ENCODE data around the gene NCF2.
A peak's percentile ranks its signal among the peaks of the same experiment; 100 is the strongest.
"Not testable (repeated sequence)": the region's sequence is repeated elsewhere in the genome, so short reads cannot be mapped to it uniquely, and the experiment has no call there.

The NCF2 gene, protein sequence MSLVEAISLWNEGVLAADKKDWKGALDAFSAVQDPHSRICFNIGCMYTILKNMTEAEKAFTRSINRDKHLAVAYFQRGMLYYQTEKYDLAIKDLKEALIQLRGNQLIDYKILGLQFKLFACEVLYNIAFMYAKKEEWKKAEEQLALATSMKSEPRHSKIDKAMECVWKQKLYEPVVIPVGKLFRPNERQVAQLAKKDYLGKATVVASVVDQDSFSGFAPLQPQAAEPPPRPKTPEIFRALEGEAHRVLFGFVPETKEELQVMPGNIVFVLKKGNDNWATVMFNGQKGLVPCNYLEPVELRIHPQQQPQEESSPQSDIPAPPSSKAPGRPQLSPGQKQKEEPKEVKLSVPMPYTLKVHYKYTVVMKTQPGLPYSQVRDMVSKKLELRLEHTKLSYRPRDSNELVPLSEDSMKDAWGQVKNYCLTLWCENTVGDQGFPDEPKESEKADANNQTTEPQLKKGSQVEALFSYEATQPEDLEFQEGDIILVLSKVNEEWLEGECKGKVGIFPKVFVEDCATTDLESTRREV

DNA sequence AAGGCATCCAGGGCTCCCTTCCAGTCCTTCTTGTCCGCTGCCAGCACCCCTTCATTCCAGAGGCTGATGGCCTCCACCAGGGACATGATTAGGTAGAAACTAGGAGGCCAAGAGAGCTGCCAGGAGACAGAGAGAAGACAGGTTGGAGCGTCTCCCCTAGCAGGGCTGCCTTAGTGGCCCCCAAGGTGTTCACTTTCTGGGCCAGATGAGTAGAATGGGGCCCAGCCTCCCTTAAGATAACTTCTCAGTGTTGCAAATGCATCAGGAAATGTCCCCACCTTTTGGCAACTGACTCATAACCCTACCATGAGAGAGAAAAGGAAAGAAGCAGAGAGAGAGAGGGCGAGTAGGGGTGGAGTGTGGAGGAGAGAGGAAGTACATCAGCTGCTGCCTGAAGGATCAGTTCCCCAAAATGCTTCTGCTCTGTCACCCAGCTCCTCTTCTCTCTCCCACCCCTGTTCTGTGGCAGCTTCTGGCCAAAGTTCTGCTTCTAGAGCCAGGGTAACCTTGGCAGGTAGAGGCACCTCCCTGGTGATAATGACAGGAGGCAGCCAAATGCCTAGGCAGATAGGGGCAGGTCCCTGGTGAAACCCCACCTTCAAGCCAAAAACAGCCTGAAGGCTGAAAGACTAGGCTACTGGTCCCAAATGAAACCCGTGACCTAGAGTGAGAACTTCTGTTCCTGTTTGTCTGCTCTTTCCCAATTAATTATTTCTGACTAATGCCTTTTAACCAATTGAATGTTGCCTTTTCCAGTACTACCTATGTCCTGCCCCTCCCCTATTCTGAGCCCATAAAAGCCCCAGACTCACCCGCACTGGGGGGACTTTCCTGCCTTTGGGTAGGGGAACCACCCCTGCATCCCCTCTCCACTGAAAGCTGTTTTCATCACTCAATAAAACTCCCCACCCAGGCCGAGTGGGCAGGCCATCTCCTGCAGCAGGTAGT is at the start of gene NCF2:
NCF2 (minus strand) TSS at position 216 of the 948 bp plus-strand sequence; CDS start at position 86, 130 bp downstream.
- DNase-seq (ENCODE audit: low read depth): no peak

DNA sequence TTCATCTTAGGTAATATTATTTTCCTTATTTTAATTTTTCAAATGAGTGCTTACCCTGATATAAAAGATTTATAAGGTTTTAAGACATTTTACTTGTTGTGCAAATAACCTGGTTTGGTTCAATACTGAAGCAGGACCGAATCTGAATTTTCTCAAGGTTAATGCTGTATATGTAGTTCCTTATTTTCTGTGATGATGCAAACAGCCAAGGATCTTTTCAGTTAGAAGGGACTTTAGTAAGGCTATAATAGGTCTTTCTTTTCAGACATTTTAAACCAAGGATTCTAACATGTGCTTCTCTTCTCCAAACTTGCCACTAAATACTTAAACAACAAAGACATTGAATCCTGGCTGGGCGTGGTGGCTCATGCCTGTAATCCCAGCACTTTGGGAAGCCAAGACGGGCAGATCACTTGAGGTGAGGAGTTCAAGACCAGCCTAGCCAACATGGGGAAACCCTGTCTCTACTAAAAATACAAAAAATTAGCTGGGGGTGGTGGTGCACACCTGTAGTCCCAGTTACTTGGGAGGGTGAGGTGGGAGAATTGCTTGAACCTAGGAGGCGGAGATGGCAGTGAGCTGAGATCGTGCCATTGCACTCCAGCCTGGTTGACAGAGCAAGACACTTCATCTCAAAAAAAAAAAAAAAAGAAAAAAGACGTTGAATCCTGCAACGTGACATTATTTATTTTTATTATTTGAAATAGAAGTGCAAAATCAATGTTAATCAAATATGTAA is 48.6 kb upstream of the NCF2 start:
- DNase-seq (ENCODE audit: low read depth): no peak

DNA sequence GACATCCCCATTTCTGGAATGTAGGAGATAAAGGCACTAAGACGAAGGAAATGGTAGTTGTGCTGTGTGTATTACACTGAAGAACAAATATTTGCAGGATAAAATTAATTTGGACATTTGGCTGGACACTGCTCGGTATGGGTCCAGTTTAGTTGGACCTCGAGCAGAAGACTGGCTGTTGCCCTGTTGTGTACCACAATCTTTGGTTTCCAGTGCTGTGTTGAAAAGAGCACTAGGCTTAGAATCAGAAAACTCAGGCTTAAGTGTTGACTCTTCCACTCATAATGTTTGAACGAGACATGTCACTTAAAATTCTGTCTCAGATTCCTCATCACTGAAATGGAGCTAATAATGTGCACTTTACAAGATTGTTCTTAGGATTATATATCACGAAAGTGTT is 46.5 kb upstream of the NCF2 start:
- no peak for DNase-seq (ENCODE audit: low read depth)

DNA sequence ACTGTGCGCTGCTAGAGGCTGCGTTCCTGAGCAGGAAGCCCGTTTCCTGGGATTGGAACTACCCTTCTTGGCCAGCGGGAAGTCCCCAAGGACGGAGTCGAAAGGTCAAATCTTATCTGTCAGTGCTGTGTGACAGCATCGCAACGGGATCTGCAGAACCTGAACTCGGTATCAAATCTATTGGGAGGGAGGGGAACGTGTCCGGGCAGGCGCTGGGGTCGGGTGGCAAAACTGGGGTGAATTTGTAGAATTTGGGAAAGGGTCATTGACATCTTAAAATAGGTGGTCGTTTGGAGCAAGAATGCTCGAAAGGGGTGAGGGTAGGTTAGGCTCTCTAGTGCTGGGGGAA is 46.0 kb upstream of the NCF2 start:
- DNase-seq (ENCODE audit: low read depth): no peak

DNA sequence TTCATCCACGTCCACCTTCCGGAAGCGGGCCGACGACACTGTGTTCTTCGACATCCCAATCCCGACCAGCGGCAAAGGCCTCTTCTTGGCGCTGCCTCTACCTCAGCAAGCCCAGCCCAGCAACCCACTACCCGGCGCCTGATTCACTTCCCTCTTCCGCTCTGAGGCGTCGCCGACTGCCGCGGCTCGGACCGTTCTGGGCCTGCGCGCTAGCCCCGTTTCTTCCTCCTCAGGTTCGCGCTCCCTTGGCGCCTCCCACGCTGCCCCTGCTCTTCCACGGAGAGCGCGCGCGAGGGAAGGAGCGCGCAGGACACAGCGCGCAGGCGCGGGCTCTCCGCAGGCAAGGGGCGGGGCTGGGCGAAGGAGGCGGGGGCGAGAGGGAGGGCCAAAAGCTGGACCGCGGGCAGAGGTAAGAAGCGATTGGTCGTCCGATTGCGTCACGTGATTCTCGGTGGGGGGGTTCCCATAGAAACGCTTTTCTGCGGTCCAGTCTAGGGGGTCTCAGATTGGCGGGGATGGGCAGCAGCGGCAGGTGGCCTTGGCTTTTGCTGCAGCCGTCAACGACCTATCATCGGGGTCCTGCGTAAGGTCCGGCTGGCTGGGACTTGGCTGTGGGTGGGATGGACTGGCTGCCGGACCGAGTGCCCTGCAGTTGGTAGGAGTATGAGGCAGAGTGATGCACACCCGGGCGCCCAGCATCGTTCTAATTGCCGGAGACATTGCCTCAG is 45.5 kb upstream of the NCF2 start, which contains the start of gene ARPC5:
ARPC5 (minus strand) TSS at position 178 of the 728 bp plus-strand sequence; CDS start at position 54, 124 bp downstream.
- DNase-seq (ENCODE audit: low read depth): peak; percentile 98

DNA sequence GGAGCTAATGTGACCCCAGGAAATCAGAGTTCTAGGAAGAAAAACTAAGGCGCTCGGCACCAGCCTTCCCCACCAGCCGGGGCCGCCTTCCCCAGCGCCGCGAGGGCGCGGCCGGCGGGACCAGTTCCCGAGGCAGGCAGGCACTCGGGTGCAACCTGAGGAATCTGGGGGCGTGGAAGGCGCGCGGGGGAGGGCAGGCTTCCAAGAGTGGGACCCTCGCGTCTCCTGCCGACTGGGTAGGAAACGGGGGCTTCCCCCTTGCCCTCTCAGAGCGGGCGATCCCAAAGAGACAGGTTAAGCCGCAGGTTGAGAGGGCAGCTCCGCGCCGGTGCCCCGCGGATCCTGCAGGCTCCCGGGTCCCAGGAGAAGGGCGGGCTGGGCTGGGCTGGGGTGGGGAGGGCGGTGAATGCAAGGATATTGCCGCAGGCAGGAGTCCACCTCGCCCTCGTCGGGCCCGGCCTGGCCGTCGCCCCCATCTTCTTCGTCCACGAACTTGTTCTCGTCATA is 44.9 kb upstream of the NCF2 start:
- peak; percentile 12 for DNase-seq (ENCODE audit: low read depth)

DNA sequence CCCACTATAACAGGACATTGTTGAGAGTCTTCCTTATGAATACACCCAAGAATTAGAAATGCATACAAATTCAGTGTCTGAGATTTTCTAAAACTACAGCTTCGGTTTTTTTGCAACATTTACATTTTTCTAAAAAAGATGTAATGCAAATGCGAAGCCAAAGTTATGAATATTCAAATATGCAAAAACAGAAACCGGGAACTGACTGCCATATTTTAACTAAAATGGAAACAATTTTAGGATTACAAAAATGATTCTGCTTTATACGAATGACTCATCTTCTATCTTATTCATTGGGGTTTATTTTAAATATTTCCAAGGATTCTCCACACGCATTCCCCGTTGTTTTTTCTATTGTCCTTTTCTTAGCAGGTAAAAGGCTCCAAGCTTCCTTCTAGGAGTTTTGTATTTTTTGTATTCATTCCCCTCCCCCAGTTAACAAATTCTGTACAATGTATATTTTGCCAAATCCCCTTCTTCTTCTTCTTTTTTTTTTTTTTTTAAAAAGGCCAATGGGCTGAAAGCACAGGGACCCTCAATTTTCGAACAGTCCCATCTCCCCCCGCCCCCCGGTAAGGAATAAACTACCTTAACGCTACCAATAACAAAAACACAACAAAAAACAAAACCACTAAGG is 44.3 kb upstream of the NCF2 start:
- no peak for DNase-seq (ENCODE audit: low read depth)

DNA sequence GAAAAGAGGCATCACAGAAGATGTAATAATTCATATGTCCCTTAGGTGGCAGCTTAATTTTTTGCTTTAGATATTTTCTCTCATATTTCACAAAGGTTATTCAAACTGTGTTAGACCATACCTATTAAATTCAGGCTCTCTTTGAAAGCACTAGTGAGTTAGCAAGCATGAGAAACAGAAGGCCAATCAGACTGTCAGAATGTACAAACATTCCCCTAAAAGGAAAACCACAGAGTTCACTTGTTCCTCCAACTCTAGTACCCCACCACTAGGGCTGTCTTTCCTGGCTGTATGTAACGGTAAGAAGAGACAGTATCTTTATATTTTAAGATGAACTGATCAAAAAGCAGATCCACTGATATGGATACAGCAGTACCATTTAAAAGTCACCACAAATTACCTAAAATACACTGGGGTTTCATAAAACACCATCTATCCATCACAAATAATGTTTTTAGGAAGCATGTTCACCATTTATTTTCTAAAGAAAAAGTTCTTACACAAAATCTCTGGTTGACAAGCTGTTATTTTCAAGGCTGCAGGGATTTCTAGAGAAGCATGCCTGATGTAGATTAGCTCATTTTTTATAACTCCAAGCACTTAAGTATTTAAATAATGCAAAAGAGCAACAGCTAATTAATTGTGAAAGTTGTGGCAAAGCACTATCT is 43.6 kb upstream of the NCF2 start:
- no peak for DNase-seq (ENCODE audit: low read depth)

DNA sequence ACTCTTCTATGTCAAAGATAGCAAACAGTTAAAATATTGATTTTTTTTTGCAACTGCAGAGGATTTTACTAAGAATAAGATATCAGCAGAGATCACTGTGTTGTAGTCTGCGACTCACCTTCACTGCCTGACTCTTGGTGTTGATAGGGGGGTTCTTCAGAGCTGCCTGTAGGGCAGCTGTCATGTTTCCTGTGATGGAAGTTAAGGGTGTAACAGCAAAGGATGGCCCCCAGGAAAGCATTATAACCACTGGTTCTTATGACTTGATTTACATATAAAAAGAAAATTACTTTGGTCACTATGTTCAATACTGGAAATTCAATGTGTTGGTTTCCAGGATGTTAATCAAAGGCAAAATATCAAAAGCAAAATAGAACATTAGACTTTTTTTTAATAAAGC is 42.7 kb upstream of the NCF2 start:
- no peak for DNase-seq (ENCODE audit: low read depth)

DNA sequence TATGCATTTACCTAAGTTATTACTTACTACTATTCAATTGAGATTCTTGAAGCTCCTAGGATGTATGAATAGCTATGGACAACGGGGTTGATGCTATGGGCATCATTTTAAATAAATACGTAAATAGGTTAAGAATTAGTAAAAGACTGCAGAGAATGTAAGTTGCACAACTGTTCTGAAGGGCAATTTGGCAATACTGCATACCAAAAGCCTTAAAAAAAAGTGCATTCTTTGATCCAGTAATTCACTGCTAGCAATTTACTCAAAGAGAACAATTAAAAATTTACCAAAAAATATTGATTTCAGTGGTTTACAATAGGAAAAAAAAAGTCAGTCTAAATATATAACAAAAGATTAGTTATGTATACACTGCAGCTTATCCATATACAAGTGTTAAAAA is 41.9 kb upstream of the NCF2 start:
- no peak for DNase-seq (ENCODE audit: low read depth)

DNA sequence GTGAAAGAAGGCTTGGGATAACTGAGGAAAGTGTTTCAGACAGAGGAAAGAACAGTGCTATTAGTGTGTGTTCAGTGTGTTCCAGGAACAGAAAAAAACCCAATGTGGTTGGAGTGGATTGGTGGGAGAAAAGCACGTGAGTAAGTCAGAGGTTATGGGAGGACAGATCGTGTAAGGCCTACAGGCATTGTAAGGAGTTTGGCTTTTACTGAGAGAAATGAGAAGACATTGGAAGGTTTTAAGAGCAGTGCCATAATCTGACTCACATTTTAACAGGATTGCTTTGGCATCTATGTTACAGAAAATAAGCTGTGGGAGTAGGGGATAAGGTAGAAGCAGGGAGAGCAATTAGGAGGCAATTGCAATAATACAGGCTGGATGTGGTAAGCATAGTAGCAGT is 40.5 kb upstream of the NCF2 start:
- DNase-seq (ENCODE audit: low read depth): no peak

DNA sequence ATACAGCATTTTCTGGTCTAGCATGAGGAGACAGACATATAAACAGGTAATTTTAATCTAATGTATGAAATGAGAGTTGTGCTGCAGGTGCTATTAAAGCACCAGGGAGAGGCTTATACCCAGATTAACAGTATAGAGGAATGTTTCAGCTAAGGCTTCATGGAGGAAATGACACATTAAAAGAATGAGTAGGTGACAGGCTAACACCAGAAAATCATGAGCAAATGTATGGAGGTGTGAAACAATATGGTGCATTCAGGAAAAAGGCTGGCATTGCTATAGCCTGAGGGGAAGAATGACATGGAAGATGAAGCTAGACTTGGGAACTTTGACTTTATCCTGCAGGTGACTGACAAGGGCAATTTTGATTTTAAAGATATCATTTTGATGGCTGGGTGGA is 38.3 kb upstream of the NCF2 start:
- no peak for DNase-seq (ENCODE audit: low read depth)

DNA sequence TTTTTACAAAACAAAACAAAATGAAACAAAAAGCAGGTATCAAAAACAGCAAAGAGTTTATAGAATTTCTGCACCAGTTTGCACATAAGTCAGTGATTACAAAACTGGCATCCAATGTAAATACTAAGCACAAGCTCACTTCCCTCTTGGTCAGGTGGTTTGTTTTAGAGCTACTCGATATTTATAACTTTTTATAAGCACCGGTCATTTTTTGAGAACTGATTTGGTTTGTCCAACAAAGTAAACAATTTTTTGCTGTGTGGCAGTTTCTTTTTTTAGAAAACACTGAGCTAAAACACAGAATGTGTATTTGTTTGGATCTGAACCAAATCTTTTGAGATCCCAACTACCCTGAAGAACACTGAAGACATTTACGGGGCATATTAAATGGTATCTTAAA is 36.0 kb upstream of the NCF2 start:
- DNase-seq (ENCODE audit: low read depth): not testable (repeated sequence)

DNA sequence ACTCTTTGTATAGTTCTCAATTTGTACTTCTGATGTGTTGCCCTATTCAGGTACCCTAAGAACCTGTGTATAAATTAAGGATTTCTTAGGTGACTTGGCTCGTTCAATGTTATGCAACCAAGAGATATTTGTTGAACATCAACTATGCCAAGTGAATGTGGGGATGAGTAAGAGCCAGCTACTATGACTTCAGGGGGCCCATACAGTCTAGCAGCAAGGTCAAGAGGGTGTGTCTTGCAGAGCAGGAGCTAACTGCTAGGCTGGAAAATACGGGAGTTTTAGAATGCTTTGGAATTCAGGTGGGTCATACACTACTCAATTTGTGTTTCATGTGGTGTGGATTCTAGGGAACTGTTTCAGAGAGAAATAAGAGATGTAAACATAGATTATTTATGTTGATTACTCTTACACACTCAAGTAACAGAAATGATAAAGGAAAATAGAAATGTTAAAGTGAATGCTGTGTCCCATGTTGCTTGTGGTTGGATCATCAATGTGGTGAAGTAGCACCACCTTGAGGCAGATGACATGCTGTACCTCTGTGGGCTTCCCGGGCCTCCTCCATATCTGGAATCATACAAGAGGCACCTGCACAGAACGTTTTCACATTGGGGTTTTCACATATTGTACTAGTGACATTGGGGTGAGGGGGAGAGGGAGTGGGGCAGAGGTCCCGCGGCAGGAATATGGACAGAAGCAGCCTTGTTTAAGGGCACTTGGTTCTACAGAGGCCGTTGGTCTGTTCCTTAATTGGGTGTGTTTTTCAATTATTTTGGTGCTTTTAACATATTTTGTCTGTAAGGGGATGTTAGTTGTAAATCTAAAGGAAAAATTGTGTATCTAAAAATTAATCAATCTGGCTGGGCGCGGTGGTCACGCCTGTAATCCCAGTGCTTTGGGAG is 32.9 kb upstream of the NCF2 start:
- peak; percentile 14 for DNase-seq (ENCODE audit: low read depth)

DNA sequence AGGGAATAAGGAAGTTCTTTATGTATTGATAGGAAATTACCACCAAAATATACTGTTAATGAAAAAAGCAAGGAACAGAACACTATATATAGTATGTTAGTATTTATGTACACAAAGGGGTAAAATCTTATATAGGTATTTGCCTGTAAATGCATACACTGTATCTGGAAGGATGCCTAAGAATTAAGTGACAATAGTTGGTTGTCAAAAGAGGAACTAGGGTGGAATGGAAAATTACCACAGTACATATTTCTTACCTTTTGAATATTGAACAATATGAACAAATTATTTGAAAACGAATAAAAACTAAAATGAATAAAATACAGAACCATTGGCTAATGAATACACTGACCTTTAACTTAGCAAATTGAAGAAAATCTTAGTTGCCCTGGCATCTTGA is 31.8 kb upstream of the NCF2 start:
- DNase-seq (ENCODE audit: low read depth): no peak

DNA sequence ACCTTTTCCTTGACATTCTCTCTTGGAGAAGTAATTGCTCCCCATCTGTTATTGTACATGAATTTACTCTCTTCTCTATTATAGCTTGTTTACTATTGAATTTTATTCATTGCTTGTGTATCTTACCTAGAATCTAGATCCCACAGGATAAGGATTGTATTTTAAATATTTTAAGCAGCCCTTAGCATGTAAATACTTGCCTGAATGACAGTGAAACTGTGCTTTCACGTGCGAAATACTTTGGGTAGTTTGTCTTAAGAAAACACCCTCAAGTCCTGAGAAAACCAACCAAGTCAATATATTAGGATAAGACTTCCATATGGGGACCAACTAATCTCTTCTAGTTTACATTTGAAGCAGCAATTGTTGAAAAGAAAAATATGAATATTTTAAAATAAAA is 30.1 kb upstream of the NCF2 start:
- no peak for DNase-seq (ENCODE audit: low read depth)

DNA sequence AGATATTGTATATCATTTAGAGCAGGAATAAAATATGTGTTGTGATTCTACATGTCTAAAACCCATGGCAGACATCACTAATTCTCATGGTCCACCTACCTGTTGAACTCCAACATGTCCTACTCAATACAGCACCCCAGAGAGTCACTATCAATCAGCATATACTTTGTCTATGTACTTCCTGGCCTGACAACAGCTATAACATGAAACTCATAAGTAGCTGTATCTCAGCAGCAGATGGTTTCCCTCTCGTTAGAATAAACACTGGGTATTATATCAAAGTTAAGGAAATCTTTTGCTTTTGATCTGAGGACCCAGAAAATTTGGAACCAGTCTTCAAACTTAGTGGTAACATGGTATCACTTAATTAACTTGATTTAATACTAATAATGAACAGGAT is 29.5 kb upstream of the NCF2 start:
- no peak for DNase-seq (ENCODE audit: low read depth)

DNA sequence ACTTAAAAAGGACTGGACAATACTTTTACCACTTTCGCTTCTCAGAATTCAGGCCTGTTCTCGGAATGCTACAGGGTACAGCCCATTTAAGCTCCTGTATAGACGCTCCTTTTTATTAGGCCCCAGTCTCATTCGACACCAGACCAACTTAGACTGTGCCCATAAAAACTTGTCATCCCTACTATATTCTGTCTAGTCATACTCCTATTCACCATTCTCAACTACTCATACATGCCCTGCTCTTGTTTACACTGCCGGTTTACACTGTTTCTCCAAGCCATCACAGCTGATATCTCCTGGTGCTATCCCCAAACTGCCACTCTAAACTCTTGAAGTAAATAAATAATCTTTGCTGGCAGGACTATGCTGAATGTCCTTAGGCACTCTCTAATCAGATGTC is 27.9 kb upstream of the NCF2 start:
- DNase-seq (ENCODE audit: low read depth): not testable (repeated sequence)

DNA sequence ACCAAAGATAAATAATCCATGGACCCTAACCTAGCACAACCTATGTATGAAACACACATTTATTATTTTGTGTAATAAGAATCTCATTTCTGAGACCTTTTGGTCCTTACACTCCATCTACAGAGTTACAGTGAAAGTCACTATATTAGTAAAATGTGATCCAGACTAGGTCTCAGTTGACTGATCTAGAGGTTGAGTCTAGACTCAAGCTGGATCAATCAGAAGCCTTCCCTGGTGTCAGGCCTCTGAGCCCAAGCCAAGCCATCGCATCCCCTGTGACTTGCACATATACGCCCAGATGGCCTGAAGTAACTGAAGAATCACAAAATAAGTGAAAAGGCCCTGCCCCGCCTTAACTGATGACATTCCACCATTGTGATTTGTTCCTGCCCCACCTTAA is 22.7 kb upstream of the NCF2 start:
- not testable (repeated sequence) for DNase-seq (ENCODE audit: low read depth)
